Neural progenitor cell (in vitro differentiated cells): ENCODE measurements around the gene ZNF169. TPM values are rescaled to one million over a fixed set of nuclear protein-coding genes. Genes with fewer than 3 reads are reported as not detected.

Experiments
- DNase-seq: peaks from one replicate; pipeline ENCODE4 v3.0.0-alpha.2; 2016; ENCODE audit warnings: low spot score
- H2AFZ ChIP-seq: fragments of 200-600 bp; sonication (generic); replicated peaks from 2 replicates; pipeline ENCODE4 v1.6.1; 2016; ENCODE audit warnings: antibody characterized with exemption
- H3F3A ChIP-seq: fragments of 200-600 bp; sonication (generic); 2 replicates; pipeline ENCODE4 v1.6.1; 2016; ENCODE audit warnings: antibody characterized with exemption, low read depth
- H3K27ac ChIP-seq: fragments of 200-600 bp; sonication (generic); 2 replicates; pipeline ENCODE4 v1.5.1; 2016; ENCODE audit warnings: mild to moderate bottlenecking
- H3K27me3 ChIP-seq: fragments of 200-600 bp; sonication (generic); 2 replicates; pipeline ENCODE4 v1.6.1; 2016; ENCODE audit warnings: mild to moderate bottlenecking, moderate library complexity
- H3K36me3 ChIP-seq: fragments of 200-600 bp; sonication (generic); 2 replicates; pipeline ENCODE4 v1.5.1; 2016
- H3K4me1 ChIP-seq: fragments of 200-600 bp; sonication (generic); 2 replicates; pipeline ENCODE4 v1.6.1; 2016; ENCODE audit warnings: mixed run types
- H3K4me2 ChIP-seq: fragments of 200-600 bp; sonication (generic); 2 replicates; pipeline ENCODE4 v1.6.1; 2016
- H3K4me3 ChIP-seq: fragments of 200-600 bp; sonication (generic); 2 replicates; pipeline ENCODE4 v1.5.1; 2016
- H3K79me2 ChIP-seq: fragments of 200-600 bp; sonication (generic); 2 replicates; pipeline ENCODE4 v1.6.1; 2016; ENCODE audit warnings: low read depth
- H3K9ac ChIP-seq: fragments of 200-600 bp; sonication (generic); 2 replicates; pipeline ENCODE4 v1.6.1; 2016
- H3K9me3 ChIP-seq: fragments of 200-600 bp; sonication (generic); 2 replicates; pipeline ENCODE4 v1.5.1; 2016; ENCODE audit warnings: low read depth
- H4K20me1 ChIP-seq: fragments of 200-600 bp; sonication (generic); 2 replicates; pipeline ENCODE4 v1.6.1; 2016; ENCODE audit warnings: low read depth
- H3K27ac Mint-ChIP-seq: 3 replicates; pipeline ENCODE4 v1.8.0; 2021; ENCODE audit warnings: mixed read lengths
- H3K27me3 Mint-ChIP-seq: 2 replicates; pipeline ENCODE4 v1.8.0; 2022; ENCODE audit warnings: low read depth, mild to moderate bottlenecking, inconsistent platforms, moderate library complexity, mixed read lengths; ENCODE audit not compliant: insufficient read depth
- H3K36me3 Mint-ChIP-seq: 3 replicates; pipeline ENCODE4 v1.8.0; 2021; ENCODE audit warnings: mixed read lengths
- H3K4me1 Mint-ChIP-seq: 3 replicates; pipeline ENCODE4 v1.8.0; 2021; ENCODE audit warnings: mixed read lengths
- H3K4me3 Mint-ChIP-seq: 3 replicates; pipeline ENCODE4 v1.8.0; 2021; ENCODE audit warnings: mild to moderate bottlenecking, moderate library complexity, mixed read lengths
- H3K9me3 Mint-ChIP-seq: 3 replicates; pipeline ENCODE4 v1.8.0; 2020; ENCODE audit warnings: mixed read lengths
- CTCF ChIP-seq: fragments of 200-600 bp; sonication (generic); IDR thresholded peaks from 2 replicates; pipeline ENCODE4 v1.5.1; 2017; ENCODE audit warnings: antibody characterized with exemption, mild to moderate bottlenecking
- EZH2 ChIP-seq: fragments of 200-600 bp; sonication (generic); IDR thresholded peaks from 2 replicates; pipeline ENCODE4 v1.6.1; 2017; ENCODE audit warnings: antibody characterized with exemption, mild to moderate bottlenecking, moderate library complexity
- EZH2phosphoT487 ChIP-seq: fragments of 200-600 bp; sonication (generic); IDR thresholded peaks from 2 replicates; pipeline ENCODE4 v1.6.1; 2017; ENCODE audit warnings: antibody characterized with exemption
- total RNA-seq: library from RNA; depleted of rRNA; stranded (reverse); fragments of >200 nt; gene quantifications from 2 replicates; pipeline ENCODE4 v1.2.3, GENCODE V29; 2015; ENCODE audit warnings: low replicate concordance

ZNF169 gene
- total RNA-seq, 1 donor from 2014 or later = 14.4 TPM

GRCh38 chr9:94289691-94290090 is 30.6 kb downstream of the ZNF169 start:
- peaks cover 10% of the 10 kb centered on the region for H3K36me3 ChIP-seq

GRCh38 chr9:94298949-94299599 is 40.0 kb downstream of the ZNF169 start:
- Histone ChIP-seq H3K4me2 (no peak overlapping the region), H3K9ac (no peak overlapping the region), H3K27me3 (no peaks in the 10 kb centered on the region), H4K20me1 (no peaks in the 10 kb centered on the region), H2AFZ (no peak overlapping the region), H3K4me3 (no peak overlapping the region), H3F3A (no peaks in the 10 kb centered on the region), H3K79me2 (no peaks in the 10 kb centered on the region), H3K36me3 (no peaks in the 10 kb centered on the region), H3K4me1 (peaks cover 8% of the 10 kb centered on the region), H3K9me3 (no peaks in the 10 kb centered on the region), H3K27ac (no peak overlapping the region)
- Mint-ChIP-seq H3K4me1 (peaks cover 3% of the 10 kb centered on the region), H3K9me3 (no peaks in the 10 kb centered on the region), H3K36me3 (peaks cover 5% of the 10 kb centered on the region), H3K4me3 (no peak overlapping the region), H3K27me3 (no peaks in the 10 kb centered on the region), H3K27ac (no peak overlapping the region)
- DNase-seq = no peak
- TF ChIP-seq CTCF (no peak), EZH2phosphoT487 (no peak), EZH2 (no peak)

More at GRCh38 chr9:94289691-94290090, 30.6 kb downstream of the ZNF169 start:
- Mint-ChIP-seq H3K9me3 (peaks cover 4% of the 10 kb centered on the region), H3K27ac (no peak overlapping the region), H3K36me3 (peaks cover 12% of the 10 kb centered on the region), H3K4me1 (no peaks in the 10 kb centered on the region), H3K27me3 (no peaks in the 10 kb centered on the region), H3K4me3 (no peak overlapping the region)
- TF ChIP-seq EZH2 = no peak
- TF ChIP-seq EZH2phosphoT487 = no peak
- TF ChIP-seq CTCF = no peak
- no peaks in the 10 kb centered on the region for H3K79me2 ChIP-seq
- no peak for DNase-seq
- no peak overlapping the region for H3K4me3 ChIP-seq
- H3K27ac ChIP-seq = no peak overlapping the region
- H3K4me1 ChIP-seq = no peaks in the 10 kb centered on the region
- H4K20me1 ChIP-seq = no peaks in the 10 kb centered on the region
- H3K9ac ChIP-seq = no peak overlapping the region
- H2AFZ ChIP-seq = no peak overlapping the region
- H3K9me3 ChIP-seq = peaks cover 6% of the 10 kb centered on the region
- no peaks in the 10 kb centered on the region for H3K27me3 ChIP-seq
- no peaks in the 10 kb centered on the region for H3F3A ChIP-seq
- H3K4me2 ChIP-seq = no peak overlapping the region

GRCh38 chr9:94300470-94301301 is 41.6 kb downstream of the ZNF169 start:
- Mint-ChIP-seq H3K27me3 (no peaks in the 10 kb centered on the region), H3K4me1 (peaks cover 9% of the 10 kb centered on the region), H3K4me3 (no peak overlapping the region), H3K9me3 (no peaks in the 10 kb centered on the region), H3K27ac (no peak overlapping the region), H3K36me3 (peaks cover 5% of the 10 kb centered on the region)
- Histone ChIP-seq H3K27me3 (no peaks in the 10 kb centered on the region), H3K79me2 (no peaks in the 10 kb centered on the region), H3K36me3 (no peaks in the 10 kb centered on the region), H3K9ac (no peak overlapping the region), H3F3A (no peaks in the 10 kb centered on the region), H2AFZ (no peak overlapping the region), H3K4me2 (no peak overlapping the region), H3K4me1 (peaks cover 8% of the 10 kb centered on the region), H4K20me1 (no peaks in the 10 kb centered on the region), H3K9me3 (no peaks in the 10 kb centered on the region), H3K4me3 (no peak overlapping the region), H3K27ac (no peak overlapping the region)
- TF ChIP-seq EZH2phosphoT487 (no peak), CTCF (no peak), EZH2 (no peak)
- no peak for DNase-seq
